Measurements from ENCODE around the gene VWCE.

VWCE gene

DNA sequence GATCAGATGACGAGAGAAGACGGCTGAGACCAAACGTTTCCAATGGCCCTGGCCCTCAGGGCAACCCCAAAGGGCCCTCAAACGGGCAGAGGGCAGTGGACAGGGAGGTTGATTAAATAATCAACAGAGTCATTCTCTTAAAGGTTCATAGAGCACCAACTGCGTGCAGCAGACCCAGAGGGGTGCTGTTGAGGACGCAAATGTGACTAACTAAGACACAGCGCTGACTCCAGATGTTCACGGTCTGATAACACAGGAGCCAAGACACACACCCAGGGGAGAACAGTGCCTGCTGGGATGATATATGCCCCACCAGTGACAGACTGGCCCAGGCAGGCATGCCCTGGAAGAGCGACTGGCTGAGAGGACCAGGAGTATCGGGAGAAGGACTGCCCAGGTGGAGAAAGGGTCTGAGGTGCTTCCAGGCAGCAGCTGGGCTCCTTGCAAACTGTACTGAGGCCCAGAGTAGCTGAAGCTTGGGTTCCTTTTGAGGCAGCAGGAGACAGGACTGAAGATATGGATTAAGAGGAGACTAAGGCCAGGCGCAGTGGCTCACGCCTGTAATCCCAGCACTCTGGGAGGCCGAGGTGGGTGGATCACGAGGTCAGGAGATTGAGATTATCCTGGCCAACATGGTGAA, 7.7 kb downstream of the VWCE start:
- in situ Hi-C loops (cut with HindIII; ENCODE audit: low sequenced_read_pairs), result no loop called here

DNA sequence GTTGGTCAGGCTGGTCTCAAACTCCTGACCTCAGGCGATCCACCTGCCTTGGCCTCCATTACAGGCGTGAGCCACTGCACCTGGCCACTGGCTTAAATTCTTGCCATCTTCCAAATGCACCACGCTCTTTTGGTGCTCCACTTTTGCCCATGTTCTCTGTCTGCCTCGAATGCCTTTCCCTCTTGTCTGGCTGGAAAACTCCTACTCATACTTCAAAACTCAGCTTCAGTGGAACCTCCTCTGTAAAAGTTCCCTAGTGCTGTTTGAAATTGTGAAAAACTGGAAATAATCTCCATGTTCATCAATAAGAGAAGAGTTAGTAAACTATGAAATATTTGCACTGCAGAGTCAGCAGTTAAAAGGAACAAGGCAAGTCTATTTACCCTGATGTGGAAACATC, 11.5 kb downstream of the VWCE start:
- in situ Hi-C loops (cut with HindIII; ENCODE audit: low sequenced_read_pairs), result no loop called here

DNA sequence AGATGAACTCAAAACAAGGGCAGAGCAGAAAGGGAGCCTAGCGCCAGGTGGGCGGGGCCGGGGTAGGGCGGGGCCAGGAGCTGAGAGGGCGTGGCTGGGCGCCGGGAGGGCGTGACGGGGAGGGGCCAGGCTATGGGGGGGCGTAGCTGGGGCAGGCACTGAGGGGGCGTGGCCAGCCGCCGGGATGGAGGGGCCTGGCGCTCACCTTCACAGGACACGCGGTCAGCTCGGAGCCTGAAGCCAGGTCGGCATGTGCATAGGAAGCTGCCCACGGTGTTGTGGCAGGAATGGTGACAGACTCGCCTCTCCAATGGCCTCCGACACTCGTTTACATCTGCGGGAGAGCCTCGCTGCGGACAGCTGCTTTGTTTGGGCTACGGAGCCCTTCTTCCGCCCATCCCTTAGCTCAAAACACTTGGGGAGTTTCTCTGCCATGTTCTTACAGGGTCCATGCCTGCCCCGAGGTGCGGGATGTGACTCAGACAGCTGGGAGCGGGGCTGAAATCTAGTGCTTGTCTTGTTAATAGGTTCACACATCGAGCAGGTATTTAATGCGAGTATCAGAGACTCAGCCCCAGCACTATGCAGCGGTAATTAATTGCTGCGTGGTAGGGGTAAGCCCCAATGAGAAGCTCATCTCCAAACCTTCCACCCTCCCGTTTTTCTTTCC, 13.4 kb downstream of the VWCE start:
- in situ Hi-C loops (cut with HindIII; ENCODE audit: low sequenced_read_pairs), result no loop called here

DNA sequence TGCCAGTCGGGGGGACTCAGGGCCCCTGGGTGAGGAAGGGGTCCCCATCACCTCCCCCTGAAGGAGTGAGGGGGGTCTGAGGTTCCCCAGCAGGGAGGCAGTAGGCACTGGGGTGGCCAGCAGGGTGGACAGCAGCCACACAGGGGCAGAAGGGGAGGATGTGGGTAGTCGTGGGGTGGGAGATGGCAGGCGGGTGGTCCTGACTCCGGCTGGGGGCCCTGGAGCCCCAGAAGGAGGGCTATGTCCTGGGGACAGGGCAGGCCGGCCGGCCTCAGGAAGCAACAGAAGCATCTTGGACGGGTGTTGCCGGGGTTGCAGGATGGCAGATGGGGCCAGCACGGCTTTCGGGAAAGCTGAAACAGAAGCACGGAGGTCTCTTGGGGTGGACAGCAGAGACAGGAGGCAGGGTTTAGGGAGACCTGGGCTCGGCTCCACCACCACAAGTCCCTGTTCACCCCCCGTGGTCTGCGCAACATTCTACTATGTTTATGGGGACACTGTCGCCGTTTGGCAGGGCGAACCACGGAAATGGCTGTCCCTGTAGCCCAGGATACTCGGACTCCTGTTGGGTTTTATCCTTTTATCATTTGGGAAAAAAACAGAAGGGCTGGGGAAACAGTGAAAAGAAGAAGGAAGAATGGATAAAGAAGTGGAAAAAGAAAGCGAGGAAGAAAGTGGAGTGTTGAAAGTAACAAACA, 14.1 kb downstream of the VWCE start:
- in situ Hi-C loops (cut with HindIII; ENCODE audit: low sequenced_read_pairs), result no loop called here

DNA sequence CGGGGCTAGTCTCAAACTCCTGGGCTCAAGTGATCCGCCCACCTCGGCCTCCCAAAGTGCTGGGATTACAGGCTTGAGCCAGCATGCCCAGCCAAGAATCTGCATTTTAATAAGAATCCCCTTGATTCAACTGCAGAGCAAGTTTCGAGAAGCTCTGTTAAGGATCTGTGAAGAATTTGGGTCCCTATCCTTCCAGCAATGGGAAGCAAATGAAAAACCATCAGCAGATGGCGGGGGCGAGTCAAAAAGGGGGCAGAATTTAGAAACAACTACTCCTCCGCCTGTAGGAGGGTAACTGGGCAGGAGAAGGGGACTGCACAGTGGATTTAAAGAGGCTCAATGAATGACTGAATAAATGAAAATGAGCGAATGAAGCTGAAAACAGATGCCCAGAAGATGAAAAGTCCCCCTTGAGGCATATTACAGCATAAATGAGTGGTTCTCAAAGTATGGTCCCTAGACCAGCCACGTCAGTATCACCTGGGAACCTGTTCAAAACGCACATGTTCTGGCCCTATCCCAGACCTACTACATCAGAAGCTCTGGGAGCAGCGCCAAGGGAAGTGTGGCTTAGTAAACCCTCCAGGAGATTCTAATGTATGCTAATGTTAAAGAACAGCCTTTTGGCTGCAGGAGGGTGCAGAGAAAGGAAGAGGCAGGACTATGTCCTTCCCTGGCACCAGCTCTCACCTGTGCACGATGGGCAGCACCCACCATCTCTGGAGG, 15.0 kb downstream of the VWCE start:
- in situ Hi-C loops (cut with HindIII; ENCODE audit: low sequenced_read_pairs), result no loop called here

DNA sequence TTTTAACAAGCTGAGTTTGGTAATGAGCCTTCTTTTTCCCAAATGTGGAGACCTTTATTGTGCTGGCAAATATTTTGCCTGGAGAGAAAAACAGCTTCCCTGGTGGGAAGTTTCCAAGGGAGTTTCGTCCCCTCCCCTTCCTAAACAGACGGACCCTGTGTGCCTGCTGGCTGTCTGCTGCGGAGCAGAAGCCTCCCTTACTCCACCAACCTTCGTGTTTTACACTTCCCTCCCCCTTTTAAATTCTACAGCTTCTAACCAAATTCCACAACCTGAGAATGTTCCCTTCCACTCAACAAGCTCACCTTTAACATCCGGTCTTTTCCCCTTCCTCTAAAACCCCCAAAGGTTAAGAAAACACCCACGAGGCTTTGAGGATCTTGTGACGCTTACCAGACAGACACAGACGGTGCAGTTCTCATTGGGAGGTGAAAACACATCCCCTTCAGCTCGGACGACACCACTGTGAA, 17.1 kb downstream of the VWCE start:
- in situ Hi-C loops (cut with HindIII; ENCODE audit: low sequenced_read_pairs), result no loop called here

DNA sequence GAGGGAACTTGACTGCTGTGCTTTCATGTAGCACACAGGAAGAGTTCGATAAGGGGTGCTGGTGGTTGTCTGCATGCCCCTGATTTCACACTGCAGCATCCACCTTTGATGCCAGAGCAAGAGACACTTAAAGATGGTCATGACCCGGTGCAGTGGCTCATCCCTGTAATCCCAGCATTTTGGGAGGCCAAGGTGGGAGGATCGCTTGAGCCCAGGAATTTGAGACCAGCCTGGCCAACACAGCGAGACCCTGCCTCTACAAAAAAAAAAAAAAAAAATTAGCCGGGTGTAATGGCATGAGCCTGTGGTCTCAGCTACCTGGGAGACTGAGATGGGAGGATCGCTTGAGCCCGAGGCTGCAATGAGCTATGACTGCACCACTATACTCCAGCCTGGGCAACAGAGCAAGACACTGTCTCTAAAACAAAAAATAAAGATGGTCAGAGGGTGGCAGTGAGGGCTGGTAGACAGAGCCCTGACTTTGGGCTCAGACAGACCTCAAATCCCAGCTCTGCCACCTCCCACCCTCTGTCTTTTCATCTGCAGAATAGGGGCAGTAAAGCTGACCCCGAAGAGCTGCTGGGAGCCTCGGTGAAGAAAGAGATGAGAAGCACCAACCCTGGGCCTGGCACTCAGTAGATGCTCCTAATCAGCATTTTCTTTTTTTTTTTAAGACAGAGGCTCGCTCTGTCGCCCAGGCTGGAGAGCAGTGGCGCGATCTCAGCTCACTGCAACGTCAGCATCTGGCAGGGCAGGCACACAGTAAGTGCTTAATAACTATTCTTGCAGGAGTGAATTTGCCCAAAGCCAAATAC, 17.7 kb downstream of the VWCE start:
- in situ Hi-C loops (cut with HindIII; ENCODE audit: low sequenced_read_pairs), result no loop called here

DNA sequence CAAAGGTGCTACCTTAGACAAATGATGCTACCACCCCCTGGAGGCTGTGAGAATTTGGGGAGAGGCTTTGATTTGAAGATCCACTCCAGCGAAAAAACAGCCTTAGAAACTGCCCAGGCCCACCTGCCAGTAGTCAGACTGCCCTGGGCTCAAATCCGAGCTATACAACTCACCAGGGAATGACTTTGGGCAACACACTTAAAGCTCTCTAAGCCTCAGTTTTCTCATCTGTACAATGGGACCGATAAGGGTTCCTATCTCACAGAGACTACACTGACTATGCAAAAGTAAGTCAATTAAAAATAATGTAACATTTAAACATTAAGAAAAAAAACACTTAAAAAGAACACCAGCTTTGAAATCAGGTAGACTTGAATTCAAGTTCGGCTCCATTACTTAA, 19.9 kb downstream of the VWCE start:
- in situ Hi-C loops (cut with HindIII; ENCODE audit: low sequenced_read_pairs), result no loop called here

DNA sequence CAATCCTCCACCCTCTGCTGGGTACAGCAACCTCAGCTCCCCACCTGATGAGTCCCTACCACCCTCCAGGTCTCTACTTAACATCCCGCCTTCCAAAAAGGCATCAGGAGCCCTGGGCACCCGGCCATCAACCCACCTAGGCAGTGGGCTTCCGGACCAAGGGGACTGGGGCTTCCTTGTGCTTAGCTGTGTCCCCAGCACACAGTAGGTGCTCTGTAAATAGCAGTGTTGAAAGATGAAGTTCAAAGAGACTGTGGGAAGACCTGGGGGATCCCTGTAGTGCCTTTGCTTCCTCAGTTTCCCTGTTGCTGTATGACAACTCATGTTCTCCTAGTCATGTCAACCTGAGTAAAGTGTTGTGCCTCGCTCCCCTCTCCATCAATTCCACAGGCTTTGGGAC, 21.0 kb downstream of the VWCE start:
- in situ Hi-C loops (cut with HindIII; ENCODE audit: low sequenced_read_pairs), result no loop called here

DNA sequence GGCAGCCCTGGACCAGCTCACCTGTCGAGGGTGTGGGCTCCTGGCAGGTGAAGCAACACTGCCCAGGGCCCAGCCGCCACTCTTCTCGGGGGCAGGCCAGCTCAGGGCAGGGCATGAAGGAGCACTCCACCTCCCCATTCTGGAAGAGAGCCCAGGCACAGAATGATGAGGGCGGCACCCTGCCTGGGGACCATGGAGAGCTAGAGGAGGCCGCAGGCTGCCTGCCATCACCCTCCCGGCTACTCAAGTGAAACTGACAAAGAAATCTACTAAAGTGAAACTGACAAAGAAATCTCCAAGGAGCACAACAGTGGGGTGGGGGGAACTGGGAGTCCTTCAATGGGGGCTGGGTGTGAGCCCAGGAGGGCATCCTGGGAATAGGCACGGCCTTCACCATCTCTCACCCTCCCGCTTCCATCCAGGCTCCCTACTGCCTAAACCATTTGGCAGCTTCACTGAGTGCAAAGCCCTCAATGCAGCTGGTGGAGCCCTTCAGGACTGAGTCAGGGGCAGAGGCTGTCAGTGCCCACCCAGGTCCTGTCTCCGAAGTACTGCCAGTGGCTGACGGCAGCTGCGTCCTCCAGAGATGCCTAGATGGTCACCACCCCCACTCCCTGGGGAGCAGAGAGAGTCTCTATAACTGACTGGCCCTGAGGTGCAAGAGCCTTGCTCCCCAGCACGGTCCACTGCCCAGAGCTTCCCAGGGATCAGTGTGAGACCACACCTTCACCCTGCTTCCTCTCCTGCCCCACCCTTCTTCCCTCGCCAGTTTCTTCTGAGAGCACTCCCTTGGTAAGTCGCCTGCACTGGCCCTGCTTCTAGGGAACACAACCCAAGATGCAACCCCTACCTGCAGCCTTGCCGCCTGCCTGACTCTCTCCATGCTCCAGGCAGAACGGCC, 21.7 kb downstream of the VWCE start:
- in situ Hi-C loops (cut with HindIII; ENCODE audit: low sequenced_read_pairs), result no loop called here

DNA sequence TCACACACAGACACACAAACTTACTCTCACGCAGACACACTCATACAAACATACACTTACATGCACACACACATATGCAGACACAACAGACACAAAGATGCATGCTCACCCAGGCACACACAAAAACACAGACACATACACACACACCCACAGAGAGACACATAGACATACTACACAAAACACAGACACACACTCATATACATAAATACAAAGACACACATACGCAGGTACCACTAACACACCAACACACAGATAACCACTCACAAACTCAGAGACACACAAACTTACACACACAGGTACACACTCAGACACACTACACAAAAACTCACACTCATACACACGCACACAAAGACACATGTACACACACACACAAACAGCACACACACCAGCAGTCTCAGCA, 22.4 kb downstream of the VWCE start:
- in situ Hi-C loops (cut with HindIII; ENCODE audit: low sequenced_read_pairs), result no loop called here

DNA sequence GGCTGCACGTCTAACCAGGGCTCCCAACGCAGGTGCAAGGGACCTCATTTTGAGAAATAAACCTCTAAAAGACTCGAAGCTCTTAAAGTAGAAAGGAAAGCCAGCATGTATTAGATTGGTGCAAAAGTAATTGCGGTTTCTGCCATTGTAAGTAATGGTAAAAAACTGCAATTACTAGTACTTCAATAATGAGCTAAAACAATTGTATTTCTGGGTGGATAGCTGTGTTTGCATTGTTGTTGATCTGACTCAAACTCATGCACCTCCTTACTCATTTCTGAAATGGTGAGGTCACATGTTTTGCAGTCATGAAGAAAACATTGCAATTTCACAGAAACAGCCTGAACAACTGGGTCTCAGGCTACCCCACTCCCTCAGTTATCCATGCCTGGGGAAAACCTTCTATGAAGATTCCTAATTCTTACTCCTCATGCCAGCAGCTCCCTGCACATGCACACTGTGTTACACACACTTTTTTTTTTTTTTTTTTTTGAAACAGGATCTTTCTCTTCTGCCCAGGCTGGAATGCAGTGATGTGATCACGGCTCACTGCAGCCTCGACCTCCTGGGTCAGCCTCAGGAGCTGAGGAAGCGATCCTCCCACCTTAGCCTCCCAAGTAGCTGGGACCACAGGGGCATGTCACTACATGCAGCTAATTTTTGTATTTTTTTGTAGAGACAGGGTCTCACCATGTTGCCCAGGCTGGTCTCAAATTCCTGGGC, 24.6 kb downstream of the VWCE start:
- in situ Hi-C loops (cut with HindIII; ENCODE audit: low sequenced_read_pairs), result no loop called here

DNA sequence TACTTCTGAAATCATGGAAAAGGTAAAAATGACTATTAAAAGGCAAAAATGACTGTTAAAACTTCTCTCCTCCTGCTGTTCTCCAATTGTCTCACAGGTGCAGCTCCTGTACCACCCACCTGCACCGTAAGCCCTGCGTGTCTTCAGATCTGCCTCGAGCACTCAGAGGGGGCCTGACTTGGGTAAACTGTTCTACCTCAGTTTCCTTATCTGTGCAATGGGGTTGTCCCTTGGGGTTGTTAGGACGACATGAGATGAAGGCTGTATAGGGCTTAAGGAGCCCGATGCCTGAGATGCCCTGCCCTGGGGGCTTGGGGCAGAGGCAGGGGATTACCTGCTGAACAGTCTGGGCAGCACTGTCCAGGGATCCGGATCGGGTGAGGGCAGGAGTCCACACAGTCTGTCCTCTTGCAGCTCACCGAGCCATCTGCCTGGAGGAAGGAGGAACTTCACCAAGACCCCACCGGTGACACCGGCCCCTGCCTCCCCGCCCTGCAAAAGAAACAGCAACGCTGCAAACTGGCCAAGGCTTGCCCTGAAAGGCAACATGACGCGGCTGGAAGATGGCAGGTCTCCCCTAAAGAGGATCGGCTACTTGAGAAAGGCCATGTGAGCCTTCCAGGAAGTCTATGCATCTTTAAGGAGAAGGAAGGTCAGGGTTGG, 26.4 kb downstream of the VWCE start:
- in situ Hi-C loops (cut with HindIII; ENCODE audit: low sequenced_read_pairs), result no loop called here

DNA sequence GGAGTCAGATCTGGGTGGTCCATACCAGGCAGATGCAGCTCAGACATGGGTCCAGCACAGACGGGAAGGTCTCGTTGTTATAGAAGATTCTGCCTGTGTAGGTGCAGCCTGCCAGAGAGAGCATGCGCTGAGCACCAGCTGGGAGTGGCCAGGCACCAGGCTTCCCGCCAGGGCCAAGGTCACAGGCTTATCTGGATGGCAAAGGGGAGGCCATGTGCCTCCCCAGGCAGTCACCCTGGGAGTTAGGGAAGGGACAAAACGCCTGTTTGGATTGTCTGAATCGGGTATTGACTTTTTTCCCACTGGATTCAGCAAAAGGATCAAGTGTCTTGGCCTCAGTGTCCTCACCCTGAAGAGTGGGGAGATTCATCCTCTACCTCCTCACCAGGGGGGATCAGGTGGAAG, 27.7 kb downstream of the VWCE start:
- in situ Hi-C loops (cut with HindIII; ENCODE audit: low sequenced_read_pairs), result no loop called here

DNA sequence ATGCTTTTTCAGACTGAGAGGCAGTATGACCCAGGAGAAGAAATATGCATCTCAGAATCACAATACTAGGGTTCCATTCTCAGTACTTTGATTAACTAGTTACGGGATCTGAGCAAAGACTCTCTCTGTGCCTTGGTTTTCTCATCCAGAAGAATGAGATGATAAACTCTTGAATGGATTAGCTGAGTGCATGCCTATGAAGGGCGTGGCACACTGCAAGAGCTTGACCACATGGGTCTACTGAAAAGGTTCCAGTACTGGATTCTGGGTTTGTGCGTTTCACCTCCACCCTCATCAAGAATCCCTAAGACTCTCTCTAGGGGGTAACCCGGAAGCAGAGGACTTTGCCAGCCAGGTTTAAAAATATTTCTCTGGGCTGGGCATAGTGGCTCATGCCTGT, 28.5 kb downstream of the VWCE start:
- in situ Hi-C loops (cut with HindIII; ENCODE audit: low sequenced_read_pairs), result no loop called here

DNA sequence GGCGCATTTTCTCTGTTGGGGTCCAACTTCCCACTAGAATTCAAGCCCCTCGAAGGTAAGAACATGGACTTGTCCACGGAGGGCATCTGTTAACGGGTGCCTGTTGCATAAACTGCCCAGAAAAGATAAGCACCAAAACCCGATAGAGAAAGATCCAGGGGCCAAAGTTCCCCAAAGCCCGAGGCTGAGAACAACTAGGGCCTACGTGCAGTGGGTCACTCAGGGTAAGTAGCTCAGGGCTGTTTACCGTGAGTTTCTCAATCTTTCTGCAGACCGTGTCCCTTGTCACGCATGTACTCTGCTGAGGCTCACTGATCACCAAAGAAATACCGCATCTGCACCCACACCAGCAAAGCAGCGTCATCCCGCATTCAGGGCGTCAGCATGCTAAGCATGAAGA, 29.8 kb downstream of the VWCE start:
- in situ Hi-C loops (cut with HindIII; ENCODE audit: low sequenced_read_pairs), result no loop called here

DNA sequence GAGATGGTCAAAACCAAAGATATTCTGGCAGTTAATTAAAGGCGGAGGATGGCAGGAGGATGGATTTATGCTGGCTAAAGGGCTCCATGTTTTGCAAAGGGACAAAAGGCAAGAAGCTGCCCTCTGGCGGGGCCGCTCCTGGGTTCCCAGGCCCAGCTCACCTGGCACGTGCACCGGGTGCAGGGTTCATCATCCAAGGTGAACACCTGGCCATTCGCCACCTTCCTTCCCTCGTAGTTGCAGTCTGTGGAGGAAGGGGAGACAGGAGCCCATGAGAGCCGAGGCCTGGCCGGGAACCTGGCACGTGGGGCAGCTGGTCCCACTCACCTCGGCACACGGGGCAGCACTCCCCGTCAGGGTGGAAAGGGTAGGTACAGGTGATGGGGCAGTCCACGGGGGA, 30.3 kb downstream of the VWCE start:
- in situ Hi-C loops (cut with HindIII; ENCODE audit: low sequenced_read_pairs), result no loop called here

DNA sequence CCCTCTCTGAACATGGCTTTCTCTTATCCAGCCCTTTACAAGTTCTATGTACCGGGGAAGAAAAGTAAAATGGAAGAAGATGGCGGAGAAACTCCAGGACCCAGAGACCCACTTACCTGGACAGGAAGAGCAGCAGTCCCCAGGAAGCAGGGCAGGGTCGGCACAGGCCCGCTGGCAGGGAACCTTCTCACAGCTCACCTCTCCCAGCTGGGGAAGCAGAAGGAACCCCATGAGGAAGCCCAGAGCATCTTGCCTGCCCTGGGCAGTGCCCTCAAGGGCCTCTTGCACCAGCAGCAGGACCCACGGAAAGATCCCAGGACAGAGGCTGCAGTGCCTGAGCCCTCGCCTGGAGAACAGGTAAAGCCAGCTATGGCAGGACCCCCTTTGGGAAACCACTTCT, 30.7 kb downstream of the VWCE start:
- in situ Hi-C loops (cut with HindIII; ENCODE audit: low sequenced_read_pairs), result no loop called here

DNA sequence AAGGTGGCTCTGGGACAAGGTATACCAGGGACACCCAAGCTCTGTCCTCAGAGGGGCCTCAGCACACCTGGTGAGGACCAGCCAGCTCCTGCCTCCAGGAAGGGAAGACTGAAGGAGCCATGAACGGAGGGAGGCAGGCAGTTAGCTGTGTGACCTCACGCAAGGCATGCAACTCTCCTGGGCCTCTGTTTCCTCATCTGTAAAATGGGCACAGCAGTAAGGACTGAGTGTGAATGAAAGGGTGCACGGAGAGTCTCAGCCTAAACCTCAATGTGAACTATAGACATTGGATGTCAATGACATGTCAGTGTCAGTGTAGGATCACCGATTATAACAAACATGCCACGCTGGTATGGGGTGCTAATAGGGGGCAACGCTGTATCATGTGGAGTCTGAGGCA, 35.8 kb downstream of the VWCE start:
- in situ Hi-C loops (cut with HindIII; ENCODE audit: low sequenced_read_pairs), result no loop called here

All from endothelial cell of hepatic sinusoid (primary cell).